HG03066 (cell line): ENCODE results near the gene THOC5.

Source experiments
- ATAC-seq: cut with Tn5 transposase; IDR thresholded peaks from one replicate; pipeline ENCODE4 v1.9.1; 2021; ENCODE audit warnings: low read depth; ENCODE audit not compliant: unreplicated experiment

Gene THOC5

DNA sequence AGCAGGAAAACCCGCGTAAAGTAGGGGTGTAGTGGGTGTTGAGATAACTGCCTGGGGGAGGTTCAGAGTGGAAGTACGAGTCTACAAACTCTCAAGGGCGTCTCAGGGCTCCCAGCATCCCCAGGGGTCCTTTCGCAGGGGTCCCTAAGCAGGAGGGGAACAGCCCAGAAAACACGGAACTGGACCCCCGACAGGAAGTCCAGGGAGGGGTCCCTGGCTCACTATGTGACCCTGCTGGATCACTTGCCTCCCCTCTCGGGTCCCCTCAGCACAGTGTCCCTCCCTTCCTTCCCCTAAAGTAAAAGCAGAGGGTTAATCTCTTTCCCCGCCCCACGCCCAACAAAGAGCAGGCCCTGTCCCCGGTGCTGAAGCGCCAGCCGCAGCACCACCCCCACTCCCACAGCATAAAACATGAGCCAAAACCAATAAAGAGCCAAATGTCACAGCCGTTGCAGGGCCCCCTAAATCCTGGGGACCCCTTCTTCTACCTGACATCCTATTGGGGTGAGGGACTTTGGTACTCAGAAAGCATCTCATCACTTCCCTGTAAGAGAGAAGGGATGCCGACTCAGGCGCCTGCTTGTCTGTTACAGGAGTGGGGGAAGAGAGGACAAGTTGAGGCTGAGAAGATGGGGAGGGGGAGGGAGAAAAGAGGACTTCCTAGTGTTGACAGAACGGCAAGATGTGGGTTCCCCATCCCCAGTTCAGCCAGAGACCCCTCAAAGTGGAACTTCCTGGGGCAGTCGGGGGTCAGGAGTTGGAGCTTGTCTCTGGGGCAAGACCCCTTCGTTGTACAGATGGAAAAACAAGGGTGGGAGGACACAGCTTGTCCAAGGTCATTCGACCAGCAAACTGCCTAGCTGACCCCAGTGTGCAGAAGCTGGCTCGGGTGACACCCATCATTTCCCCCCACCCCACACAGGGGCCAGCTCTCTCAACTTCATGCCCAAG is 75.0 kb downstream of the THOC5 start:
- ATAC-seq, result no peak

DNA sequence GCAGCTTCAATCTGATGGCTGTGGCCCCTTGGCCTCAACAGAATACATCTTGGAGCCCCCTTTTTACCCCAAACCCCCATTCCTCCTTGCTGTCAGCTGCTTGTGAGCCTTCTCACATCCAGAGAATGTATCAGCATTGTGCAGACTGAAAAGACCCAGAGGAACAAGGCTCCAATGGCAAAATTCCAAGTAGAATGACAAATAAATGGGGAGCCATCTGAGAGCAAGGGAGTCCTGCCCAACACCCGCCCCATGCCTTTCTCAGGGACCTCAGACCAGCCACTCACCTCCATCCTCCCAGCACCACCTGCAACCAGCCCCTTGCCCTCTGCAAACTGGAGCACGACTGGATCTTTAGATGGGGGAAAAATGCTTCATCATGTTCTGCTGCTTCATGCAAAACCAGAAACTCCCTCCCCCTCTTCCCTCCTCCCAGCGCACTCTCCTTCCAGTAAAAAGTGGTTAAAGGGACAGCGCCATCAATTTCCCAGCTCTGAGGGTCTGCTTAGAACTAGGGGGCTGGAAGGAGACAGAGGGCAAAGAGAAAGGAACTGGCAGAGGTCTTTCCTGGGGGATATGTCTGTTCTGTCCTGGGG is 75.7 kb downstream of the THOC5 start:
- ATAC-seq, result no peak

DNA sequence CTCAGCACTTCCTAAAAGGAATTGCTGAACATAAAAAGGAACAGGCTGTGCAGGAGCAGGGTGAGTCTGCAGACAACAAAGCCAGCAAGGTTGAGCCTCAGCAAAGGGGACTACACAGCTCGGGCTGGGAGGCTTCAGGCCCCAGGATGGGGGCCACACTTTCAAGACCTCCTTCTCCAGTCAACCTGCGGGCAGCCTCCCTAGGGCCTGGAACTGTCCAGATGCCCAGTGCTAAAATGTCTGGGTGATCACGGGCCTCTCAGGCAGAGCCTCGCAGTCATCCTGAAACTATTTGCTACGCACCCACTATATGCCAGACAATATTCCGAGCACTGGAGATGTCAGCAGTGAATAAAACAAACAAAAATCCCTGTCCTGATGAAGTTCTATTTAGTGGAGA is 77.4 kb downstream of the THOC5 start:
- no peak for ATAC-seq

GRCh38 chr22:29475550-29475949 is 78.0 kb downstream of the THOC5 start:
- ATAC-seq, result no peak

- ATAC-seq, result no peak
These were observed 80.6 kb downstream of the THOC5 start for GRCh38 chr22:29473001-29473400.

- no peak for ATAC-seq
These were observed 83.2 kb downstream of the THOC5 start for GRCh38 chr22:29470159-29470855.

DNA sequence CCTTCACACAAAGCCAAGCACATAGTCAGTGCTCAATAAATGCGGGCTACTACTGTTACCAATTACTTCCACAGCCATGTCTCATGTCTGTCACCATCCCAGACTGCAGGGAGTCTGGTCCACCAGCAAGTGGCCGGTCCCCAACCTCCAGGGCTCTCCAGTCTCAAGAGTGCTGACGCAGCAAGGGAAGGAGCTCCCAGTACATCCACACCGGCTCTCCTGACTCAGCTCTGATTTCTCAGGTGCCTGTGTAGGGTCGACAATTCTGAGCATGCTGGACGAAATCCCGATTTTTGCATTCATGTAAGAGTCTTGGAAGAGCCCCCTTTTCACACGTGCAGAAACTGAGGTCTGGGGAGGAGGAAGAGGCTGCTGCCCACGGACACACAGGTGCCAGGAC is 83.8 kb downstream of the THOC5 start:
- no peak for ATAC-seq

DNA sequence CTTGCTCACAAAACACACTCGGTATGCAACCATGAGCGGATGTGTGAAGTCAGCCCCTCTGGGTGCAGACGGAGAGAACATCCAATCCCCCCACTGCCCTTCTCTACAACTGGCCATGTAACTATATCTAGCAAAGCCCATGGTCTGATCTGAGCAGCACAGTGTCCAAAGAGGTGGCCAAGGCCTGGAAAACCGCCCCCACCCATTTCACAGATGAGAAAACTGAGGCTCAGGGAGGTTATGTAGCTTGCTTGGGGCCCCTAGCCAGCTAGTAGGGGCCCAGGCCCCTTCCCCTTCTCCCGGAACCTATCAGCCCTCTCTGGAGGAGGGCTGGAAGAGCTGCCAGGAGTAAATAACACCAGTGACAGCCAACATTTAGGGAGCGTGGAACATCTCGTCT is 89.0 kb downstream of the THOC5 start:
- ATAC-seq, result no peak

GRCh38 chr22:29463629-29464028 is 89.9 kb downstream of the THOC5 start:
- ATAC-seq, result no peak

DNA sequence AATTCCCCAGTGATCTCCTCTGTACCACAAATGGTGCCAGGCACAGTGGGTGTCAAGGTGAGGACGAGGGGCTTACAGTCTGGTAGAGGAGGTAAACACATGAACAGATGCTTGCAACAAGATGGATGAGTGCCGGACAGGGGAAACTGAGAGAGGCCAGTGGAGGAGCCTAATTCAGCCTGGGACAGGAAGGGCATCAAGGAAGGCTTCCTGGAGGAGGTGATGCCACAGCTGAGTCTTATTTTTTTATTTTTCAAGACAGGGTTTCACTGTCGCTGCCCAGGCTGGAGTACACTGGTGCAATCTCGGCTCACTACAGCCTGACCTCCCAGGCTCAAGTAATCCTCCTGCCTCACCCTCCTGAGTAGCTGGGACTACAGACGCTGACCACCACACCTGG is 92.3 kb downstream of the THOC5 start:
- ATAC-seq, result no peak

- ATAC-seq, result no peak
These were observed 93.8 kb downstream of the THOC5 start for GRCh38 chr22:29459773-29460172.

GRCh38 chr22:29458551-29458950 is 95.0 kb downstream of the THOC5 start:
- ATAC-seq, result no peak

DNA sequence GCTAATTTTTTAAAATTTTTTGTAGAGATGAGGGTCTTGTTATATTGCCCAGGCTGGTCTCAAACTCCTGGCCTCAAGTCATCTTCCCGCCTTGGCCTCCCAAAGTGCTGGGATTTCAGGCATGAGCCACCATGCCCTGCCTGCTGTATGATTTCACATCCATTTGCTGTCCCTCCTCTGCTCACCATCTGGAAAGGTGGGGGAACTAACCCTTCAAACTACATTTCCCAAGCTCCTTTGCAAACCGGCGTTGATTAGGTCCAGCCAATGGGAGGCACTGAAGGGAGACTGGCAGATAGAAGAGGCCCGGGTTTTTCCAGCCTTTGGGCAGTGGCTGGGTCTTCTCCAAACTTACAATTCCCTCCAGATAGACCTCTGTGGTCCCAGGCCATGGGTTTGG is 95.8 kb downstream of the THOC5 start:
- ATAC-seq, result no peak

DNA sequence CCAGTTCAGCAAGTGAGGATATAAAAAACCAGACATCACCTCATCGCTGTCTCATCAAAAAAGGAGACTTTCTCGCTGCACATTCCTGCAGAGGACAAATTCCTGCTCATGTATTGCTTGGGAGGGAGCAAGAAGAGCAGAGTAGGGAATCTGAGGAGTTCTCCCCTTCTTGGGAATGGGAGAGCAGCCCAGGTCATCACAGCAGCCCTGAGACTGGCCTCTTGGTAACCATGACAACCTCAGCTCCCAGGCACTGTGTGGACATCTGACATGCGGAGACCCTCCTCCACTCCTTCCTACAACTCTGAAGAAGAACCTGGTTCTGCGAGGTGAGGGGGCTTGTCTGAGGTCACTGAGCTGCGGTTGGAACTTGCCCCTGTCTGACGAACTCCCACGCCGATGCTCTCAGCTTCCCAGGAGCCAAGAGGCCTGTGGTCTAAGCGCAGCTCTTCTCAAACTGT is 97.3 kb downstream of the THOC5 start:
- ATAC-seq, result no peak
